ENCODE results near the gene NR1I3. TPM values are rescaled to one million over a fixed set of nuclear protein-coding genes. Genes with fewer than 3 reads are reported as not detected.
"Not testable (repeated sequence)": the region's sequence is repeated elsewhere in the genome, so short reads cannot be mapped to it uniquely, and the experiment has no call there.

Gene NR1I3
- total RNA-seq, 2 donors from 2014 or later = not detected

DNA sequence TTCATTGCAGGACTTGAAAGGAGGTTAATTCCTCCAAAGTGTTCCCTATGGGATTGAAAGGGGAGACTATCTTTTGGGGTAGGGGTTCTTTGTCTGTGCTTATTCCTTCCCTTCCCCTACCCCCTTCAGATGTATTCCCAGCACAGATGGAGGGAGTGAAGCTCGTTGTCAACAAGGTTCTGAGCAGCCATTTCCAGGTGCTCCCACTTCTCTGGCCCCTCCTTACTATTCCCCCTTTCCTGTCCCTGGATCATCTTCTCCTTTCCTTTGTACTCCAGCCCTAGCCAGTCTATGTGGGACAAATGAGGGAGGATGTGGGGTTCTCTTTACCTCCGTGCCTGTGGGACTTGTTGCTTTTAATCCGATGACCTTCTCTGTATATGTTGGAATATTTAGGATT lies 11.2 kb downstream of the NR1I3 start:
- peaks cover 10 to 20% of the 10 kb centered on the region in 2 donors for H3K36me3 Mint-ChIP-seq

DNA sequence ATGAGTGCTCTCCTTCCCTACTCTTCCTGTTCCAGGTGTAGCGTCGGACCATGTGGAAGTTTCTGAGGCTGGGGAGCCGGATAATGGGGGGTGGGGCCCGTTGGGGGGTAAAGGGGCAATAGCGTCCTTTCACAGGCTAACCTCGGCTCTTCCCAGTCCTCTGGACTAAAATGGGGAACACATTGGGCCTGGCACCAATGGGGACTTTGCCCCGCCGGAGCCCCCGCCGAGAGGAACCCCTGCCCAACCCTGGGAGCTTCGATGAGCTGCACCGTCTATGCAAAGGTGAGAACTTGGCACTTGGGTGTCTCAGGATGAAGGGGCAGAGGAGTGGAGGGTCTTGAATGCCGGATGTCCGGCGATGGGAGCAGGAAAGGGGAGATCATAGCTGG lies 11.7 kb downstream of the NR1I3 start:
- H3K36me3 Mint-ChIP-seq = peaks cover 10 to 20% of the 10 kb centered on the region in 2 donors
- ATAC-seq (no peak), DNase-seq (ENCODE audit: low spot score in 2 of 2) (no peak)
- peak overlapping the region; percentile 83 to 99 for H3K27ac Mint-ChIP-seq
- no peaks in the 10 kb centered on the region for H3K9me3 Mint-ChIP-seq

More for the DNA sequence above, 11.2 kb downstream of the NR1I3 start:
- no peak for ATAC-seq
- Mint-ChIP-seq H3K27ac (peak overlapping the region; percentile 80 to 99), H3K9me3 (no peaks in the 10 kb centered on the region)
- DNase-seq (ENCODE audit: low spot score in 2 of 2) = no peak

DNA sequence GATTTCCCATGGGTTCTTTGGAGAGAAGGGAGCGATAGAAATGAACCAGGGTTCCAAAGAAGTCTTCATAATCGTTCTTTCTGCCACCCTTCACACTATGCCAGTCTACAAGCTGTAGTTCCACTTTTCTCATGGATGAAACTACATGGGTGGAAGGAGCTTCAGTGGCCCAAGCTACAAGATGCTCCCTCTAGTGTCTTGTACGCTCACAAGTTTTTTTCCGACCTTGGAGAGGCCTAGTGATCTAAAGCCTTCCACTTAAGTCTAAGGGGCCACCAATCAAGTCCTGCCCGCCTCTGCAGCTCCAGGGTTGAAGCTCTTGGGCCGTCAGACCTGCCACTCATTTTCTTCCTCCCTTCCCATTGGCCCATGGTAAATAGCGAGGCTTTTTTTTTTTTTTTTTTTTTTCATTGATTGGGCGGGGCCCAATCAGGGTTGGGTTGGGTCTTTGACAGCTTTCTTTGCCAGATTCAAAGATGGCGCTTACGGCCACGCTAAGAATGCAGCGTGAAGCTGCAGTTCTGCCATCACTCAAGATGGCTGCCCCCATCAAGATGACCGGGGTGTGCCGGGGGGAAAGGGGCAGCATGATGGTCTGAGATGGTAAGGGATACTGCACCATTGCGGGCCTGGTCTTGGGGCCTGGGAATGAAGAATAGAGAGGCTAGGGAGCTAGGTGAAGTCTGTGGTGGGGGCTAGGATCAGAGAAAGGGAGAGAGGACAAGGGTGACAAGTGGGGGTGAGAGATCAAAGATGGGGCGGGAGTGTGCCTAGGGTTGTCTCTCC lies 12.3 kb downstream of the NR1I3 start, which contains the start of gene TOMM40L:
Gene TOMM40L, plus strand, starts transcription at position 527 of the 786 bp plus-strand sequence. CDS start 430 bp downstream, outside the sequence.
- Mint-ChIP-seq H3K36me3 (peaks cover 10 to 20% of the 10 kb centered on the region in 2 donors), H3K27ac (peak within 1 kb of the TSS; percentile 83 to 99), H3K9me3 (no peaks in the 10 kb centered on the region)
- ATAC-seq = peak; percentile 97
- DNase-seq (ENCODE audit: low spot score in 2 of 2) = peak; percentile 86 to 89

DNA sequence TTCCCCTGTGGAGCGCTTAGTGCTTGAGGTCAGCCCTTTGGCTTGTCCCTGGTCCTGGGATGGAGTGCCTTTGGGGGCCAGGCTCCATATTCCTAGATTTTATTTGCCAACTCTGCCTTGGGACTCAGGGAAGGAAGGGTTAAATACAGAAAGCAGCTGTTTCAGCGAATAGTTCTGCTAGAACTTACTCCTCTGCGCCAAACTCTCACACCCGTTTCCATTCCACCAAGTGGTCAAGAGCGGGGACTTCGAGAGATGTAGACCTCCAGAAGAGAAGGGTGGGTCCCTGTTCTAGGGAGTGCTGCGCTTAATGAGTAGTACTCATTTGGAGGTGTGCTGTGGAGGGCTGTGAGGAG lies 12.8 kb downstream of the NR1I3 start:
- ATAC-seq (peak; percentile 8 to 14), DNase-seq (ENCODE audit: low spot score in 2 of 2) (no peak)
- Mint-ChIP-seq H3K9me3 (no peaks in the 10 kb centered on the region), H3K36me3 (peaks cover 10 to 20% of the 10 kb centered on the region in 2 donors), H3K27ac (peak overlapping the region; percentile 69 to 83)

DNA sequence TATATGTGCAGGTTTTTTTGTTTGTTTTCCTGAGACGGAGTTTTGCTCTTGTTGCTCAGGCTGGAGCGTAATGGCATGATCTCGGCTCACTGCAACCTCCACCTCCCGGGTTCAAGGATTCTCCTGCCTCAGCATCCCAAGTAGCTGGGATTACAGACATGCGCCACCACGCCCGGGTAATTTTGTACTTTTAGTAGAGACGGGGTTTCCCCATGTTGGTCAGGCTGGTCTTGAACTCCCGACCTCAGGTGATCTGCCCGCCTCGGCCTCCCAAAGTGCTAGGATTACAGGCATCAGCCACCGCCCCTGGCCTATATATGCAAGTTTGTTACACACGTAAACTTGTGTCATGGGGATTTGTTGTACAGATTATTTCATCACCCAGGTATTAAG lies 13.3 kb downstream of the NR1I3 start:
- not testable (repeated sequence) for H3K27ac Mint-ChIP-seq; ATAC-seq; DNase-seq (ENCODE audit: low spot score in 2 of 2); H3K9me3 Mint-ChIP-seq
- H3K36me3 Mint-ChIP-seq = peaks cover 10 to 20% of the 10 kb centered on the region in 2 donors

DNA sequence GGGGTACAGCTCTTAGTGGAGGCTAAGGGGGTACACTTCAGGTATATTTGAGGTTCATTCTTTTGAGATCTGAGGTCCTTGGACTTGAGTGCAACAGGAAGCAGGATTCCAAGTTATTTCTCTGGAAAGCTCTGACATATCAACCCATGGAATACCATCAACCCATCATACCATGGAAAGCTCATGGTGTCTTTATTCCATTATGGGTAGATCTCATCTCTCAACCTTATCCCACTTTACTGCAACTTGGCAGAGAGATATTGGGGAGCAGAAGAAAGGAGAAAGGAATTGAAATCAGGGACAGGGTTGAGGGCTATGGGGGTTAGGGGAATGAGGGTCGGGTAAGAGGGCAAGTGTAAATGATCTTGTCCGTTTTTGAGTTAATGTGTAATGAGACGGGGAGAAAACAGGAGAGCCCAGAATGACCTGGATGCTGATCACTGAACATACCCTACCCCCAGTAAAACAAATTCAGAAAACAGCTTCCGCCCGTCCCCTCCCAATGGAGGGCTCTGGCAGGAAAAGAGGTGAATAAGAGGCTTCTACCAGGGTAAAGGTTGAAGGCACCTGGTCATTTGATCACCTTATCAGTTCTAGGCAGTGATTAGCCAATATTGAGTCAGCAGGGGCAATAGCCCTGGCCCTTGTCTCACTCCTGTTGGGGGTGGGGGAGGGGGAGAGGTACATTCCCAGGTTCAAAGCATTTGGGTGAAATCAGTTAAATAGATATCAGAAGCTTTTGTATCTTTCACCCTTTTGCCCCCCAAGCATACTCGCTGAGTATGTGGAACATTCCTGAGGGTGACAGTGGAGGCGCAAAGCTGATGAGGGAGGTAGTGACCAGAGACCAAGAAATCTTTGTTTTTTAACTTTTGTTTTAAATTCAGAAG lies 14.0 kb downstream of the NR1I3 start:
- Mint-ChIP-seq H3K27ac (no peak overlapping the region), H3K36me3 (peaks cover 10 to 20% of the 10 kb centered on the region in 2 donors), H3K9me3 (no peaks in the 10 kb centered on the region)
- DNase-seq (ENCODE audit: low spot score in 2 of 2) (no peak), ATAC-seq (no peak)

DNA sequence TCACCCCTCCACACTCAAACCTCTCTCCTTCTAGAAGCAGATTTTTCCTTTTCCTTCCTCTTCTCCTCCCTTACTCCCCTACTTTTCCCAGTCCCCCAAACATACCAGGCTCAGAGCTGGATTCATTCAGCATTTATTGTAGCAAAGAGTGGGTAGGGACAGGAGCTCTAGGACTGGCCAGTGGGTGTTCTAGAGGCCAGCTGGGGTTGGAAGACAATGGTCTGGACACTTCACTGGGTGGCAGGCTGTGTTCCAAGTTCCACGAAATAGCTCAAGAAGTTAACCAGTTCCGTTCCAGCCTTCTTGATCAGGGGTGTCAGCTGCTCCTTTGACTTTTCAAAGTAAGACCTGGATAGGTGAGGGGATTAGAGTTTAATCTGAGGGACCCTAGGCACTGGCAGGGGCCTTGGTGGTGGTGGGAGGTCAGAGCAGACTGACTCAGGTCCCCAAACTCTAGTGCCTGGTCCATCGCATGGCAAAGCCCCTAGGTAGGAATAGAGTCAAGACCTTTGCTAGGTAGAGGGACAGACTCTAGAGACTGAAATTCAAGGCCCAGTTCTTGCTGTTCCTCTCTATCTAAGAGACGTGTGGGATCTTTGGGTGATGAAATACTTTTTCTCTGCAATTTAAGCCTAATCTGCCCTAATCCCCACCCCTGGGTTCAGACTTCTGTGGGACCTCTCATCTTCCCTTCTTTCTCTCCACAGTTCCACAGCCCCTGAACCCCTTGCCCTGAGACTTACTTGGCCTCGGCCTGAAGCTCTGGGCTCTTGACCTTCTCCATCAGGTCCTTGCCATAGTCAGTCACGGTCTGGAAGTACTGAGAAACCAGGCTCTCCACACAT lies 15.6 kb downstream of the NR1I3 start:
- Mint-ChIP-seq H3K36me3 (peaks cover 5 to 6% of the 10 kb centered on the region in 2 donors), H3K9me3 (no peaks in the 10 kb centered on the region), H3K27ac (peak overlapping the region in 1 of 2 donors; percentile 52)
- ATAC-seq (no peak), DNase-seq (ENCODE audit: low spot score in 2 of 2) (no peak)

DNA sequence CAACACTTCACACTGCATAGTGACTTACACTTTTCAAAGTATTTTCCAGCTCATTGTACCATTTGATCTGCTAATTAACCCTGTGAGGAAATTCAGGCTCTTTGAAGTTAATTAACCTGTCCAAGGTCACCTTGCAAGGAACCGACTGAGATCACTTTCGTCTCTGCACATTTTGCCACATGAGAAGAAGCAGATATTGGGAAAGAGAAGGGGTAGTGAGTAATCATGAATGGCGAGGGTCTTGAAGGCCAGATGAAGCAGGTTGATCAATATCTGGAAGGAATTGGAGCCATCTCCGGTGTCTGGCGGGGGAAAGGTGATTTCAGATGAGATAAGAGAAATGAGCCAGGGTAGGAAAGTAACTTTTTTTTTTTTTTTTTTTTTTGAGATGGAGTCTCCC lies 18.0 kb downstream of the NR1I3 start:
- no peaks in the 10 kb centered on the region for H3K9me3 Mint-ChIP-seq
- ATAC-seq (no peak), DNase-seq (ENCODE audit: low spot score in 2 of 2) (no peak)
- no peaks in the 10 kb centered on the region for H3K36me3 Mint-ChIP-seq
- H3K27ac Mint-ChIP-seq = no peak overlapping the region

DNA sequence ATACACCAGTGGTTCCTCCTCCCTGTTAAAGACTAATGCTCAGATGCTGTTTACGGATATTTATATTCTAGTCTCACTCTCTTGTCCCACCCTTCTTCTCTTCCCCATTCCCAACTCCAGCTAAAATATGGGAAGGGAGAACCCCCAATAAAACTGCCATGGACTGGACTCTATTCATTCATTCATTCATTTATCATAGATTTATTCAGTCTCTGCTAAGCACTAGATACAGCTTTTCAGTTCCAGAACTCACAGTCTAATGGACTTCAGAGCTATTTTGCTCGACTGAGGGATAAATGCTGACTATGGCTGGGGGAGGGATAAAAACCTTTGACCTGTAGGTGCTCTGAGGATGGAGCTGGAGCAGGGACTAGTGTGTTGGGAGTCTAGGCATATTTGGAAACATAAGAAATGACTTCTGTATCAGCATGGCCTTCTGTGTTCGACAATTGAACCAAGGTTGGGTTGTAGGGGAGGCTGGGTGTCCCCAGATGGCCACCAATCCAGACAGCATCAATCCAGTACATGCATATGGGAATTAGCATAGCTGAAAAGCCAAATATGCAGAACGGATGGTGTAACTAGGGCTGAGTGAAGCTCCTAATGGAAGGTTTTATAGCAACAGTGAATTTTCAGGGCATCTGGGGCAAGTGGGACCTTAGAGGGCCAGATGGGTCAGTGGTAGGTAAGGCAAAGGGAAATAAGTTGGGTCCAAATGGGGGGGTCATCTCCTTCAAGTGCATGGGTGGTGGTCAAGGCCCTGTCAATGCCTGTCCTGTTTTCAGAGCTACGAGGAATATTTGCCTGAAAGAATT lies 18.7 kb downstream of the NR1I3 start:
- ATAC-seq = no peak
- H3K36me3 Mint-ChIP-seq = peaks cover 4% of the 10 kb centered on the region in 2 donors
- no peak for DNase-seq (ENCODE audit: low spot score in 2 of 2)
- no peaks in the 10 kb centered on the region for H3K9me3 Mint-ChIP-seq
- peak overlapping the region in 1 of 2 donors; percentile 84 for H3K27ac Mint-ChIP-seq

DNA sequence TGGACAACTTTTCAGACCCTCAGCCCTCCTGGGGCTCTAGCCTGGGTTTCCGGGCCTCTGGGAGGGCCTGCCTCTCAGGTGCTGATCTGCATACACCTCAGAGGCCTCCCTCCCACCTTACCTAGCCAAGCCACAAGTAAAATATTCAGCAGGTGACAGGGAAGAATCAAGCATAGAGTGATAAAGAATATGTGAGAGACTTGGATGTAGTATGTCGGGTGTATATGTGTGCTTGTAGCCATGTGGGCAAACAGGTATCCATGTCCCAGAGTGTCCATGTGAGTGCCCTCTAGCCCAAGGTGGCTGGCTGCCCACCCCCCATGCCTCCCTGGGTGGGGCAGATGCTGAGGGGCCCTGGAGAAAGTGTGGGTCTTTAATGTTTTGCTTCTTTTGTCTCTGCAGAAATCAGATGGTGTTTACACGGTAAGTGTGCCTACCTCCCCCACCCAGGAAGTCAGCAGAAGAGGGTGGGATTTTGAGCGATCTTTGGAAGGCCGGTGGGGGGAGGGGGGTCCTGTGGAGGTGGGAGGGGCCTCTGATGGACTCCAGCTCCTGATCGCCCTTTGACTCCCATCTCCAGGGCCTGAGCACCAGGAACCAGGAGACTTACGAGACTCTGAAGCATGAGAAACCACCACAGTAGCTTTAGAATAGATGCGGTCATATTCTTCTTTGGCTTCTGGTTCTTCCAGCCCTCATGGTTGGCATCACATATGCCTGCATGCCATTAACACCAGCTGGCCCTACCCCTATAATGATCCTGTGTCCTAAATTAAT lies 19.5 kb downstream of the NR1I3 start:
- peak overlapping the region; percentile 66 to 84 for H3K27ac Mint-ChIP-seq
- peaks cover 11 to 12% of the 10 kb centered on the region in 2 donors for H3K36me3 Mint-ChIP-seq
- no peak for DNase-seq (ENCODE audit: low spot score in 2 of 2)
- H3K9me3 Mint-ChIP-seq = no peaks in the 10 kb centered on the region
- no peak for ATAC-seq

DNA sequence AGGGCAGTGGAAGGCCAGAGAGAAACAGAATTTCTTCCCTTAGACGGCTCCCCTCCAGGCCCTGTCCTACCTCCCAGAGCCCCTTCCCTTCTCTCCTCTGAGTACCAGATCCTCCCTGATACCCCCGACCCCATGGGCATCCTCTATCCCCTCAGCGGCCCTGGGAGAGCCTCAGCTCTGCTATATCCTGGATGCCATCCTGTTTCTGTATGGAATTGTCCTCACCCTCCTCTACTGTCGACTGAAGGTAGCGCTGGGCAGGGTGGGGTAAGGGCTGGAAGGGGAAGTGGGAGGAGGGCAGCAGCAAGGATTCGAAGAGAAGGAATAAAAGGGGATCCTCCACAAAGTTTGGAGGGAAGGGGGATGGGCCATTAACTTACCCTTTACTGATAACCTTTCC lies 20.2 kb downstream of the NR1I3 start:
- Mint-ChIP-seq H3K36me3 (peaks cover 16 to 19% of the 10 kb centered on the region in 2 donors), H3K27ac (peak overlapping the region; percentile 32 to 84)

DNA sequence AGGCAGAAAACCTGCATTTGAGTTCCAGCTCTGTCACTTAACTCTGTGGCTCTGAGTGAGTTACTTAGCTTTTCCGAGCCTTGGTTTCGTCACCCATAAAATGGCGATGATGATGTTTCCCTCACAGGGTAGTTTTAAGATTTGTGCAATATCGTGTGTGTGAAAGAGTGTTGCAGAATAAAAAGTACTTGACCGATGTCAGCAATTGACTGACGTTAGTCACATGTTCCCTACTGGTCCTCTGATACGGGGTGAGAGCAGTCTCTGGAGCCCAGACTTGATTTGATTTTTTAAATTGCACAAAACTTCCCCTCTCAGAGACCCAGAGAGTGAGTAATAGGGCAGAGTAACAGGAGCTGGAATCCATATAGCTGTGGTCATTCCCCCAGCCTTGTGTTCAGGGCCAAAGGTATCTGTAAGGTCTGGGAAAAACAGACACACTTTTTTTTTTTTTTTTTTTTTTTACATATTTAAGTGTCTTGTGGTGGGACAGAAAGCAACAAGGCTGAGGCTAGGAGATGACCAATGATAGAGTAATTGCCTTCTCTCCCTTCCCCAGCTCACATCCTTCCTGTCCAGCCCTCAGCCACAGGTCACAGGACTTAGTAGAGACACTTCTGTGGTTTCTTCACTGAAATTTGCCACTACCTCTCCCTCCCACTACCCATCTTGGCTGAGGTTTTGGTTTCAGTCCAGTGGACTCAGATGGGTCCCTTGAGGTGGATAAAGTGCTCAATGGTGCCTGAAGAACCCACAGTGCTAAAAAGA lies 20.9 kb downstream of the NR1I3 start:
- DNase-seq (ENCODE audit: low spot score in 2 of 2) (peak in 1 of 2 donors; percentile 72), ATAC-seq (peak; percentile 37 to 89)
- H3K36me3 Mint-ChIP-seq = peaks cover 16 to 19% of the 10 kb centered on the region in 2 donors
- no peaks in the 10 kb centered on the region for H3K9me3 Mint-ChIP-seq
- H3K27ac Mint-ChIP-seq = peak overlapping the region; percentile 32 to 84

More for the DNA sequence above, 20.2 kb downstream of the NR1I3 start:
- ATAC-seq = no peak
- no peak for DNase-seq (ENCODE audit: low spot score in 2 of 2)
- H3K9me3 Mint-ChIP-seq = no peaks in the 10 kb centered on the region

DNA sequence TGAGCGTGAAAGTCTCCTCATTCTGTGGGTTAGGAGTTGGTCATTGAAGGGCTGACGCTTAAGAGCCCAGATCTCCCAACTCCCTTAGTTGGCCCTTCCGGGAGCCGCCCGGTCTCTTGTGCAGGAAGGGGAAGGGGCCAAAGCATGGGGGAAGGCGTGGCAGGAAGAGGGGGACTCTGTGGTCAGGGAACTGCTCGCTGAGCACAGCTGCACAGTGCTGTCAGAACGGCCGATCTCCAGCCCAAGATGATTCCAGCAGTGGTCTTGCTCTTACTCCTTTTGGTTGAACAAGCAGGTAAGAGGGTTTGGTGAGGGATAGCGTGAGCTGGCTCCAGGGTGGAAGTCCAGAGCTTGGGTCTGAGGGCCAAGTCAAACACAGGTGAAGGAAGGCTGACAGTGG lies 22.9 kb downstream of the NR1I3 start, which contains the start of gene FCER1G:
Gene FCER1G, plus strand, starts transcription at position 220 of the 400 bp plus-strand sequence. Its CDS starts 27 bp downstream, at position 247.
- no peak for ATAC-seq
- peaks cover 20 to 27% of the 10 kb centered on the region in 2 donors for H3K36me3 Mint-ChIP-seq
- no peaks in the 10 kb centered on the region for H3K9me3 Mint-ChIP-seq
- H3K27ac Mint-ChIP-seq = peak within 1 kb of the TSS; percentile 73 to 84
- DNase-seq (ENCODE audit: low spot score in 2 of 2) = no peak

DNA sequence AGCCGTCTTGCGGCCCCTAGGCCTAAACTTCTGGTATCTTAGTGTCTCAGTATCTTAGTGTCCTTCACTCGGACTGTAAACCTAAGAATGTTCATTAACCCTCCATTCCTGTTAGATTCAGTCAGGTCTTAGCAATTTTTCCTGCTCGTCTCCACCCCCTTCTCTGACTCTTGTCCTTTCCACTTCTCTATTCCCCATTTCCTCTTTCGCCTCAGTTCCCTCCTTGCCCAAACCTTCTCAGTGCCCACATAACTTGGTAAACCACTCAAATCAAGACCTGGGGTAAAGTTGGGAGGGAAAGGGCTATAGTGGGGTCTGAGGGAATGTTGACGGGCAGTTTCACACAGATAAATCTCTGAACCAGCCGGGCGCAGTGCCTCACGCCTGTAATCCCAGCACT lies 23.6 kb downstream of the NR1I3 start:
- peaks cover 26 to 34% of the 10 kb centered on the region in 2 donors for H3K36me3 Mint-ChIP-seq

More for the DNA sequence above, 23.6 kb downstream of the NR1I3 start:
- ATAC-seq (no peak), DNase-seq (ENCODE audit: low spot score in 2 of 2) (no peak)
- no peaks in the 10 kb centered on the region for H3K9me3 Mint-ChIP-seq
- peak overlapping the region in 1 of 2 donors; percentile 63 for H3K27ac Mint-ChIP-seq

Data from activated naive CD4-positive, alpha-beta T cell treated with anti-CD3 and anti-CD28 coated beads, Interleukin-2, amount 50 U/mL, for 72 hours (primary cell).